GM21367 (cell line): ENCODE measurements around the gene CLEC4M.
"Not testable (repeated sequence)": the region's sequence is repeated elsewhere in the genome, so short reads cannot be mapped to it uniquely, and the experiment has no call there.

ENCODE experiments used
- ATAC-seq: cut with Tn5 transposase; IDR thresholded peaks from one replicate; pipeline ENCODE4 v1.9.1; 2021; ENCODE audit not compliant: unreplicated experiment

The CLEC4M gene

DNA sequence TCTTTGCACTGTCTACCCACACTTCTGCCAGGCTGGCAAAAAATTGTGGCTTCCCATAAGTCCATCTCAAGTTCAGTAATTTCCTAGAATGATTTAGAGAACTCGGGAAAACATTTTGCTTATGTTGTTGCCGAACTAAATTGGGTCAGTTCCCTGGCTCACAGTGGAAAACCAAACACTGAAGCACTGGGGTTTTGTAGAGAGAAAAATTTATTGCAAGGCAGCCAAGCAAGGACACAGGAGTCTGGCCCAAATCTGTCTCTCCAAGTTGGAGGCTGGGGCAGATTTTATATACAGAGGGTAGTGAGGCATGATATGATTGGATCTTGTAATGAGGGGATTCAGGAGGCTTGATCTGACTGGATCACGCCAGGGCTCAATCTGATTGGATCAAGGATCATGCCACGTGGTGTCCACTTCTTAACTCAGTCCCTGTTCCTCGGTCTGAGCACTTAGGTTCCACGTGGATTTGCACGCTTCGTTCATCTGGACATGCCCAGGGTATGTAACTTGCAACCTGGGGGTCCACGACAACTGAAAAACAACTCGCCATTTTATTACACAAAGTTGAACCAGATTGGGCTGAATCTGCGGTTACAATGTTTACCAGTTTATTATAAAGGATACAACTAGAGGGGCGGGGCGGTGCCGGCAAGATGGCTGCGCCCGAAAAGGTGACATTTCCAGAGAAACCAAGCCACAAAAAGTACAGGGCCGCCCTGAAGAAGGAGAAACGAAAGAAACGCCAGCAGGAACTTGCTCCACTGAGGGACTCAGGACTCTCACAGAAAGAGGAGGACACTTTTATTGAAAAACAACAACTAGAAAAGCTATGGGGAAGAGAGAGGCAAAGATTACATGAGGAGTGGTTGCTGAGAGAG is 23.0 kb upstream of the CLEC4M start:
- no peak for ATAC-seq

DNA sequence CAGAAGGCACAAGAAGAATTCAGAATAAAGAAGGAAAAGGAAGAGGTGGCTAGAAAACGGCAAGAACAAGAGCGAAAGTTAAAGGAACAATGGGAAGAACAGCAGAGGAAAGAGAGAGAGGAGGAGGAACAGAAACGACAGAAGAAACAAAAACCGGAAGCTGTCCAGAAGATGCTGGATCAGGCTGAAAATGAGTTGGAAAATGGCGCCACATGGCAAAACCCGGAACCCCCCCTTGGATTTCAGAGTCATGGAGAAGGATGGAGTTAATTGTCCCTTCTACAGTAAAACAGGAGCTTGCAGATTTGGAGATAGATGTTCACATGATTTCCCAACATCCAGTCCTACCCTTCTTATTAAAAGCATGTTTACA is 22.4 kb upstream of the CLEC4M start:
- no peak for ATAC-seq

DNA sequence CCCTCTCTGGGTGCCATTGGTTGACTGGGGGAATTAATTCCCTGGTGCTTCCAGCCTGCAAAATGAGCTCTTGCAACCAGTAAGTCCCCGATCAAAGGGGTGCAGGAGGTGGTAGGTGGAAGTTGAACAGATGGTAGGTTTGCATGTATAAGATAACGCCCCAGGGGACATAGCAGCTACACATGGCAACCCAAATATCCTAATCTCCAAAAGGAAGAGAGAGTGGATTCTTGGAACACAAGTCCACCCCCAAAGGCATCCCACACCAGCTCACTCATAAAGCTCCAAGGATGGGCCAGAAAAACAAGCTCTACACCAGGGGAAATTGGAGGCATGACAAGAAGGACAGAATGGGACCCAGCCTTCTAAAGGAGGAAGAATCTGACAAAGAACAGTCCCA is 20.5 kb upstream of the CLEC4M start:
- no peak for ATAC-seq

GRCh38 chr19:7742991-7743390 is 20.1 kb upstream of the CLEC4M start:
- ATAC-seq = no peak

GRCh38 chr19:7743425-7743841 is 19.6 kb upstream of the CLEC4M start:
- ATAC-seq = no peak

GRCh38 chr19:7744199-7744786 is 18.8 kb upstream of the CLEC4M start:
- ATAC-seq = no peak

DNA sequence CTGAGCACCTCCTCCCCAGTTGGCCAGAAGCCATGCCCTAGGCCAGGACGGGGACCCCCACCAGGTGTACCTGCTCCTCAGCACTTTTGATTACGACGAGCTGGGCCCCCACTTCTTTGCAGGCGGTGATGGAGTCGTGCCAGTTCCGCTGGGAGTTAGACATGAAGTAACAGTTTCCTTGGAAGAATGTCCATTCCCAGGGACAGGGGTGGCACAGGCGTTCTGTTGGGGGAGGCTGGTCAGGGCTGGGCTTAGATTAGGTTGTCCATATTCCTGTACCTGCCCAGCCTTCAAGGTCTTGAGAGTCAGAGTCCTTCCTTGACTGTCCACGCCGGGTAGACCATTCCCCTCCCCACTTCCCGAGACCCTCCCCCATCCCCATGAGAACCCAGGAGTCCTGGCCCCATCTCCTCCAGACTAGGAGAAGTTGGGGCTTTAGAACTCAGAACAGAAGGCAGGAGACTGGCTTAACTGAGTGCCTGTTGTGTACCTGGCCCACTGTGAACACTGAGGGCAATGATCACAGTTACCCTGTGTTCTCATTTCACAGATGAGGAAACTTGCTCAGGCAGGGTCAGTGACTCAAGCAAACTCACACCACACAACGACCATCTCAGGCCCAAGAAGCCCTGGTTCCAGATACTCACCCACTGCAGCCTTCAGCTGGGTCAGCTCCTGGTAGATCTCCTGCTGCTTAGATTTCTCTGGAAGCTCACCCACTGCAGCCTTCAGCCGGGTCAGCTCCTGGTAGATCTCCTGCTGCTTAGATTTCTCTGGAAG is 18.0 kb upstream of the CLEC4M start:
- no peak for ATAC-seq

DNA sequence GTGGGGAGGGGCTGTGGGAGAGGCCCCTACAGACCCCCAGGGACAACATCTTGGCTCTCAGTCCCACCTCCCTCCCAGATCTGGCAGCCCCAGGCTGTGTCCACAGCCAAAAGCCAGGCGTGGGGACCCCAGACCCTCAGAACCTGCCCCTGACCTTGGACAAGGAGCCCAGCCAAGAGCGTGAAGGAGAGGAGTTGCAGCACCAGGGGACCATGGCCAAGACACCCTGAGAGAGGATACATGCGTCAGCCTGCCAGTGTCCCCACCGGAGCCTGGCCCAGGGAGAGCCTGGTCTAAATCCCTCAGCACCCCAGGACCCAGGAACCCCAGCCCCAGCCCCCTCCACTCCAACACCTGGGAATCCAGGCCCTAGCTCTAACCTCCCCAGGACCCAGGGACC is 16.7 kb upstream of the CLEC4M start:
- ATAC-seq = not testable (repeated sequence)

GRCh38 chr19:7746903-7747884 is 15.8 kb upstream of the CLEC4M start, which contains the start of gene CD209:
CD209 (minus strand) TSS chr19:7747534; CDS start chr19:7747511, 23 bp downstream.
- ATAC-seq = no peak

DNA sequence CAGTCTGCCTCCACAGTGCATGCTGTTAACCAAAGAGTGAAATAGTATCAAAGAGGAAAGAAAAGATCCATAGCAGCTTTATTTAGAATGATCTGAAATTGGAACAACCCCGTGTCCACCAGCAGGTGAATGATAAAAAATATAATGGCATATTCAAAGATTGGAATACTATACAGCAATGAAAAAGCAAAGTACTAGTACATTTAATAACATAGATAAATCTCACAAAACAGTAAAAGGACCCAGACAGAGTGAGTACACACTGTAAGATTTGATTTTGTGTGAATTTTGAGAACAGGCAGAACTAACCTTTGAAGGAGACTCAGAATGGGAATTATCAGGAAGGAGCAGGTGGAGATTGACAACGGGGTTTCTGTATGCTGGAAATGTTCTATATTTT is 14.9 kb upstream of the CLEC4M start:
- no peak for ATAC-seq

GRCh38 chr19:7748756-7749155 is 14.3 kb upstream of the CLEC4M start:
- ATAC-seq = no peak

DNA sequence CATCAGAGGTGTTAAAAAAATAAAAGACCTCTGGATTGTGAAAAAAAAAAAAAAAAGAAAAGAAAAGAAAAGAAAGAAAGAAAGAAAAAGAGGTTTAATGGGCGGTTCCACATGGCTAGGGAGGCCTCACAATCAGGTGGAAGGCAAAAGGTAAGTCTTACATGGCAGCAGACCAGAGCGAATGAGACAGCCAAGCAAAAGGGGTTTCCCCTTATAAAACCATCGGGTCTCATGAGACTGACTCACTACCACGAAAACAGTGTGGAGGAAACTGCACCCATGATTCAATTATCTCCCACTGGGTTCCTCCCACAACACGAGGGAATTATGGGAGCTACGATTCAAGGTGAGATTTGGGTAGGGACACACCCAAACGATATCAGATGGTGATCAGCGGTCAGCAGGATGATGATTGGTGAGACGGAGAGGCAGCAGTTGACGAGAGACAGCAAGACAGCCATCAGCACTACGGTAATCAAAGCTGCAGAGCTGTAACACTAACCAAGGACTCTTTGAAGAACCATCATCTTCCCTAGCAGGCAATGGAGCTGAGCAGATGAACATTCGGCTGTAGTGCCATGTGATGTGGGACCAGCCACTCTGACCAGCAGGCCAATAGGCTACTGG is 11.8 kb upstream of the CLEC4M start:
- no peak for ATAC-seq

- ATAC-seq = no peak
Observed at GRCh38 chr19:7756258-7756657, 6.8 kb upstream of the CLEC4M start.

DNA sequence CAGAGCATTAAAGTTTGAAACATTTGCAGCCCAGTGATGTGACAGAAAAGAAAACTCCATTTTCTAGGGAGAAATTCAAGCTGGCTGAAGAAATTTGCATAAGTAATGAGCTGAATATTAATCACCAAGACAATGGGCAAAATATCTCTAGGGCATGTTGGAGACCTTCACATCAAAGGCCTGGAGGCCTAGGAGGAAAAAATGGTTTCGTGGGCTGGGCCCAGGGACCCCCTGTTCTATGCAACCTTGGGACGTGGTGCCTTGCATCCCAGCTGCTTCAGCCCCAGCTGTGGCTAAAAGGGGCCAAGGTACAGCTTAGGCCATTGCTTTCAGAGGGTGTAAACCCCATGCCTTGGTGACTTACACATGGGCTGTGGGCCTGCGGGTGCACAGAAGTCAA is 5.7 kb upstream of the CLEC4M start:
- ATAC-seq = no peak

GRCh38 chr19:7759156-7759555 is 3.9 kb upstream of the CLEC4M start:
- no peak for ATAC-seq

GRCh38 chr19:7763696-7764095 is 653 bp downstream of the CLEC4M start:
- ATAC-seq = no peak

DNA sequence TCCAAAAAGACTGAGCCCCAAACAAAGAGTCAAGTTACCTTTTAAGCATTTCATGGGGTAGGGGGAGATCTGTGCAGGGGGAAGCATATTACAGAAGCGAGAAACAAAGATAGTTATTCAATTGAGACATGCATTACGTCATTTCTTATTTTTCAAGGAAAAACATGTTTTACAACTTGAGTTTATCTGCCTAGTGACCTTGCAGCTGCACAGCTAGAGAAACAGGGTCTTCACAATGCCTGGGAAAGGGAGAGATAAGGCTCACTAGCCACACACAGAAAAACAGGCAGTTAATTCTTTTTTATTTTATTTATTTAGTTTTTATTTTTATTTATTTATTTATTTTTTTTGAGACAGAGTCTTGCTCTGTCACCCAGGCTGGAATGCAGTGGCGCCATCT is 1.1 kb downstream of the CLEC4M start:
- ATAC-seq = not testable (repeated sequence)

DNA sequence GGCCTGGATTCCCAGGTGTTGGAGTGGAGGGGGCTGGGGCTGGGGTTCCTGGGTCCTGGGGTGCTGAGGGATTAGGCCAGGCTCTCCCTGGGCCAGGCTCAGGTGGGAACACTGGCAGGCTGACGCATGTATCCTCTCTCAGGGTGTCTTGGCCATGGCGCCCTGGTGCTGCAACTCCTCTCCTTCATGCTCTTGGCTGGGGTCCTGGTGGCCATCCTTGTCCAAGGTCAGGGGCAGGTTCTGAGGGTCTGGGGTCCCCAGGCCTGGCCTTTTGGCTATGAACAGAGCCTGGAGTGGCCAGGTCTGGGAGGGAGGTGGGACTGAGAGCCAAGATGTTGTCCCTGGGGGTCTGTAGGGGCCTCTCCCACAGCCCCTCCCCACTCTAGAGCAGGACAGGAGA is 2.0 kb downstream of the CLEC4M start:
- ATAC-seq = not testable (repeated sequence)

DNA sequence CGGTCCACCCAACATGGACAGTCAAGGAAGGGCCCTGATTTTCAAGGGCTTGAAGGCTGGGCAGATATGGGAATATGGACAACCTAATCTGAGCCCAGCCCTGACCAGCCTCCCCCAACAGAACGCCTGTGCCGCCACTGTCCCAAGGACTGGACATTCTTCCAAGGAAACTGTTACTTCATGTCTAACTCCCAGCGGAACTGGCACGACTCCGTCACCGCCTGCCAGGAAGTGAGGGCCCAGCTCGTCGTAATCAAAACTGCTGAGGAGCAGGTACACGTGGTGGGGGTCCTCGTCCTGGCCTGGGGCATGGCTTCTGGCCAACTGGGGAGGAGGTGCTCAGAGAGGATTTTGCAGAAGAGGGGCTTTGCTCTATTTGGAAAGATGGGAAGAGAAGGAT is 3.5 kb downstream of the CLEC4M start:
- no peak for ATAC-seq

- no peak for ATAC-seq
Observed at GRCh38 chr19:7767487-7767886, 4.4 kb downstream of the CLEC4M start.
